Measurements from ENCODE around the gene TACC2. TPM values are rescaled to one million over a fixed set of nuclear protein-coding genes. Genes with fewer than 3 reads are reported as not detected.

TACC2 gene
- total RNA-seq, 4 donors from 2014 or later, result 95.9 to 122 (median 114) TPM

DNA sequence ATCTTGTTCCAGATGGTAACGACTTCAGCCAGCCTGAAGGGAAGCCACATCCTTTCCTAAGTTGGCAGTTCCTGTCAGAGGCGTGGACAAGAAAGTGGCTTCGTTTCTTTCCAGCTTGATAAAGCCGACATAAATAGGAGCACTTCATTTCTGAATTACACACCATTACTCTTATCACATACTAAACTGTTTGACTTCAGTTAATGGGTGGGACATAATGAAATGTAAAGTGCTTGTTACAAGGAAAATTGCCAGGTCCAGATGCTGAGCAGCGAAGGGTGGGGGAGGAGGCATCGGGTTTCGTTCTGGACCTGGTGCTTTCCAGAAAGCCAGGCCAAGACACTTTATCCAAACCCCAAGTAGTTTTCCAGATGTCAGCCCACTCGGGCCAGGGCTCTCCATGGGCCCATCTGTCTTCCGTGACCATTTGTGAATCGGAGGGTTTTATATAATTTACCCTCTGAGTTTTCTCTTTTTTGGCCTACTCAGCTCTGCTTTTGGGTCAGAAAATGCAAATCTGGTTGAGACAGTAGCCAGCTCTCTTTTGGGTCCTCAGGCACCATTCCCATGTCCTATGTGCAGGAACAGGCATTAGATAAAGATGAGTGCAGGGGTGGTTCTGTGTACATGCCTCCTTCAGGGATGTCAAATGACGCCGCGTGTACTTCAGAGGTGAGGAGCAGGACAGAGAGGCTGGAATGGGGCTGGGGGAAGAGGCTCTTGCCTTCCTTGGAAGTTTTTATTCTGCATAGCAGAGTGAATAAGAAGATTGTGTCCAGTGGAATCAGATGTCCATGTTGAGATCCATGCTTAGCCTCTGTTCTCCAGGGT is 90.2 kb downstream of the TACC2 start:
- Histone ChIP-seq H3K4me3 (replicated peaks in 1 of 3) (no peak overlapping the region), H3K27ac (no peak overlapping the region), H3K36me3 (no peaks in the 10 kb centered on the region), H3K27me3 (no peaks in the 10 kb centered on the region), H3K4me1 (no peaks in the 10 kb centered on the region), H3K9me3 (no peaks in the 10 kb centered on the region)
- no peak for DNase-seq
- TF ChIP-seq, protein P1, sequence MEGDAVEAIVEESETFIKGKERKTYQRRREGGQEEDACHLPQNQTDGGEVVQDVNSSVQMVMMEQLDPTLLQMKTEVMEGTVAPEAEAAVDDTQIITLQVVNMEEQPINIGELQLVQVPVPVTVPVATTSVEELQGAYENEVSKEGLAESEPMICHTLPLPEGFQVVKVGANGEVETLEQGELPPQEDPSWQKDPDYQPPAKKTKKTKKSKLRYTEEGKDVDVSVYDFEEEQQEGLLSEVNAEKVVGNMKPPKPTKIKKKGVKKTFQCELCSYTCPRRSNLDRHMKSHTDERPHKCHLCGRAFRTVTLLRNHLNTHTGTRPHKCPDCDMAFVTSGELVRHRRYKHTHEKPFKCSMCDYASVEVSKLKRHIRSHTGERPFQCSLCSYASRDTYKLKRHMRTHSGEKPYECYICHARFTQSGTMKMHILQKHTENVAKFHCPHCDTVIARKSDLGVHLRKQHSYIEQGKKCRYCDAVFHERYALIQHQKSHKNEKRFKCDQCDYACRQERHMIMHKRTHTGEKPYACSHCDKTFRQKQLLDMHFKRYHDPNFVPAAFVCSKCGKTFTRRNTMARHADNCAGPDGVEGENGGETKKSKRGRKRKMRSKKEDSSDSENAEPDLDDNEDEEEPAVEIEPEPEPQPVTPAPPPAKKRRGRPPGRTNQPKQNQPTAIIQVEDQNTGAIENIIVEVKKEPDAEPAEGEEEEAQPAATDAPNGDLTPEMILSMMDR (IDR thresholded peaks at IDR 0.05), result no peak
- TF ChIP-seq POLR2A (IDR thresholded peaks at IDR 0.05), result no peak
- WGBS, 2 donors, result 68 to 81% methylated on average over 13 of the region's 13 CpGs
- intact Hi-C loops (cut with DNase I), result no loop called here

DNA sequence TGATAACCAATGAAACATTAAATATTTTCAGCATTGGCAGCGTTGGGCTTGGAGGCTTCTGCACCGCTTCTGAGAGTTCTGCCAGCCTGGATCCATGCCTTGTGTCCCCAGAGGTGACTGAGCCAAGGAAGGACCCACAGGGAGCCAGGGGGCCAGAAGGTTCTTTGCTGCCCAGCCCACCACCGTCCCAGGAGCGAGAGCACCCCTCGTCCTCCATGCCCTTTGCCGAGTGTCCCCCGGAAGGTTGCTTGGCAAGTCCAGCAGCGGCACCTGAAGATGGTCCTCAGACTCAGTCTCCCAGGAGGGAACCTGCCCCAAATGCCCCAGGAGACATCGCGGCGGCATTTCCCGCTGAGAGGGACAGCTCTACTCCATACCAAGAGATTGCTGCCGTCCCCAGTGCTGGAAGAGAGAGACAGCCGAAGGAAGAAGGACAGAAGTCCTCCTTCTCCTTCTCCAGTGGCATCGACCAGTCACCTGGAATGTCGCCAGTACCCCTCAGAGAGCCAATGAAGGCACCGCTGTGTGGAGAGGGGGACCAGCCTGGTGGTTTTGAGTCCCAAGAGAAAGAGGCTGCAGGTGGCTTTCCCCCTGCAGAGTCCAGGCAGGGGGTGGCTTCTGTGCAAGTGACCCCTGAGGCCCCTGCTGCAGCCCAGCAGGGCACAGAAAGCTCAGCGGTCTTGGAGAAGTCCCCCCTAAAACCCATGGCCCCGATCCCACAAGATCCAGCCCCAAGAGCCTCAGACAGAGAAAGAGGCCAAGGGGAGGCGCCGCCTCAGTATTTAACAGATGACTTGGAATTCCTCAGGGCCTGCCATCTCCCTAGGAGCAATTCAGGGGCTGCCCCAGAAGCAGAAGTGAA is 93.9 kb downstream of the TACC2 start:
- Histone ChIP-seq H3K27me3 (no peaks in the 10 kb centered on the region), H3K36me3 (no peaks in the 10 kb centered on the region), H3K4me1 (no peaks in the 10 kb centered on the region), H3K27ac (no peak overlapping the region), H3K9me3 (no peaks in the 10 kb centered on the region), H3K4me3 (replicated peaks in 1 of 3) (no peak overlapping the region)
- intact Hi-C loops (cut with DNase I), result no loop called here
- WGBS, 2 donors, result 89 to 90% methylated on average over 11 to 21 of the region's 21 CpGs
- no peak for TF ChIP-seq POLR2A (IDR thresholded peaks at IDR 0.05)
- TF ChIP-seq, protein P1 (IDR thresholded peaks at IDR 0.05), result no peak
- DNase-seq, result no peak

DNA sequence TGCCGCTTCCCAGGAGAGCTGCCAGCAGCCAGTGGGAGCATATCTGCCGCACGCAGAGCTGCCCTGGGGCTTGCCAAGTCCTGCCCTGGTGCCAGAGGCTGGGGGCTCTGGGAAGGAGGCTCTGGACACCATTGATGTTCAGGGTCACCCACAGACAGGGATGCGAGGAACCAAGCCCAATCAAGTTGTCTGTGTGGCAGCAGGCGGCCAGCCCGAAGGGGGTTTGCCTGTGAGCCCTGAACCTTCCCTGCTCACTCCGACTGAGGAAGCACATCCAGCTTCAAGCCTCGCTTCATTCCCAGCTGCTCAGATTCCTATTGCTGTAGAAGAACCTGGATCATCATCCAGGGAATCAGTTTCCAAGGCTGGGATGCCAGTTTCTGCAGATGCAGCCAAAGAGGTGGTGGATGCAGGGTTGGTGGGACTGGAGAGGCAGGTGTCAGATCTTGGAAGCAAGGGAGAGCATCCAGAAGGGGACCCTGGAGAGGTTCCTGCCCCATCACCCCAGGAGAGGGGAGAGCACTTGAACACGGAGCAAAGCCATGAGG is 94.6 kb downstream of the TACC2 start:
- no peak for DNase-seq
- no peaks in the 10 kb centered on the region for H3K9me3 ChIP-seq
- 89% methylated on average over 5 to 7 of the region's 9 CpGs for WGBS, 2 donors
- no peaks in the 10 kb centered on the region for H3K36me3 ChIP-seq
- TF ChIP-seq POLR2A (IDR thresholded peaks at IDR 0.05), result no peak
- TF ChIP-seq, protein P1 (IDR thresholded peaks at IDR 0.05), result no peak
- H3K4me3 ChIP-seq (replicated peaks in 1 of 3), result no peak overlapping the region
- no peak overlapping the region for H3K27ac ChIP-seq
- no peaks in the 10 kb centered on the region for H3K27me3 ChIP-seq
- no peaks in the 10 kb centered on the region for H3K4me1 ChIP-seq
- intact Hi-C loops (cut with DNase I), result no loop called here

DNA sequence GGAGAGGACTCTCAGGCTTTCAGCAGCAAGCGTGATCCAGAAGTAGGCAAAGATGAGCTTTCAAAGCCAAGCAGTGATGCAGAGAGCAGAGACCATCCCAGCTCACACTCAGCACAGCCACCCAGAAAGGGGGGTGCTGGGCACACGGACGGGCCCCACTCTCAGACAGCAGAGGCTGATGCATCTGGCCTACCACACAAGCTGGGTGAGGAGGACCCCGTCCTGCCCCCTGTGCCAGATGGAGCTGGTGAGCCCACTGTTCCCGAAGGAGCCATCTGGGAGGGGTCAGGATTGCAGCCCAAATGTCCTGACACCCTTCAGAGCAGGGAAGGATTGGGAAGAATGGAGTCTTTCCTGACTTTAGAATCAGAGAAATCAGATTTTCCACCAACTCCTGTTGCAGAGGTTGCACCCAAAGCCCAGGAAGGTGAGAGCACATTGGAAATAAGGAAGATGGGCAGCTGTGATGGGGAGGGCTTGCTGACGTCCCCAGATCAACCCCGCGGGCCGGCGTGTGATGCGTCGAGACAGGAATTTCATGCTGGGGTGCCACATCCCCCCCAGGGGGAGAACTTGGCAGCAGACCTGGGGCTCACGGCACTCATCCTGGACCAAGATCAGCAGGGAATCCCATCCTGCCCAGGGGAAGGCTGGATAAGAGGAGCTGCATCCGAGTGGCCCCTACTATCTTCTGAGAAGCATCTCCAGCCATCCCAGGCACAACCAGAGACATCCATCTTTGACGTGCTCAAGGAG is 95.5 kb downstream of the TACC2 start:
- Histone ChIP-seq H3K4me1 (no peaks in the 10 kb centered on the region), H3K4me3 (replicated peaks in 1 of 3) (no peak overlapping the region), H3K27ac (no peak overlapping the region), H3K36me3 (no peaks in the 10 kb centered on the region), H3K27me3 (no peaks in the 10 kb centered on the region), H3K9me3 (no peaks in the 10 kb centered on the region)
- 89 to 91% methylated on average over 14 to 15 of the region's 15 CpGs for WGBS, 2 donors
- no peak for DNase-seq
- TF ChIP-seq, protein P1 (IDR thresholded peaks at IDR 0.05), result no peak
- TF ChIP-seq POLR2A (IDR thresholded peaks at IDR 0.05), result no peak
- intact Hi-C loops (cut with DNase I), result no loop called here

Measured in thyroid gland (tissue), 4 donors.